ENCODE data around the gene AQP1. TPM values are rescaled to one million over a fixed set of nuclear protein-coding genes. Genes with fewer than 3 reads are reported as not detected.

The AQP1 gene
- polyA plus RNA-seq, 1 donor from 2014 or later, result 3.2 TPM

DNA sequence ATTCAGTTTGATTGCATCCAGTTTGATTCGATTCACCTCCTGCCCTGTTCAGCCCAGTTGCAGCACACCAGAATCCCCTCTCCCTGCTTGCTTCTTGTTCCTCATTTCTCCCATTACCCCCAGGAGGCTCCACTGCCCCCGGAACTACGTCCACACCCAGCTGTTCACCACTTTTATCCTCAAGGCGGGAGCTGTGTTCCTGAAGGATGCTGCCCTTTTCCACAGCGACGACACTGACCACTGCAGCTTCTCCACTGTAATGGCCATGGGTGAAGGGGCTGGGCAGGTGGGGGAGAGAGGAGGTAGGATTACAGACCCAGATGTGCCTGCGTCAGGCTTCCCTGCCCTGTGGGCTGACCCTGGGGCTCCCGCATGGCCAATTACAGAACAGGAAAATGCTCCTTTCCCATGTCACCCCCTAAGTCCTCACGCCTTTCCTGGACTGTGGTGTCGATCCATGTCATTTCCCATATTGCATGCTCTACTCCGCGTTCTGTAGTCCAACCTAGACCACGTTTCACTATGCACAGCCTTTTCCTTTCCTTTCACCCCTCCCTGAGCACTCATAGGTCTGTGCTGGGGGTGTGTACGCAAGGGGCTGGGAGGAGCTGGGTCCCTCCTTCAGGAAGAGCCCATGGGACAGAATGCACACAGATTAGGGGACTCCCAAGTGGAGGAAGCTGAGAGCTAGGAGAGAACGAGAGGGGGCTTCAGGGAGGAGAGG is 60.3 kb downstream of the AQP1 start:
- no peak overlapping the region for H3K4me2 ChIP-seq (ENCODE audit: low read length)
- no peak overlapping the region for H2AFZ ChIP-seq (ENCODE audit: low read depth, low read length)
- H4K20me1 ChIP-seq (ENCODE audit: insufficient read depth), result no peaks in the 10 kb centered on the region
- H3K9me3 ChIP-seq (ENCODE audit: low read length), result no peaks in the 10 kb centered on the region
- no peak overlapping the region for H3K9ac ChIP-seq (ENCODE audit: low read length)
- H3K27ac ChIP-seq (ENCODE audit: low read length), result no peak overlapping the region
- no peaks in the 10 kb centered on the region for H3K27me3 ChIP-seq (ENCODE audit: insufficient read depth, low read depth, low read length)
- TF ChIP-seq REST (IDR thresholded peaks at IDR 0.05; ENCODE audit: borderline replicate concordance) (no peak), MXI1 (conservative IDR thresholded peaks at IDR 0.05; ENCODE audit: poor library complexity, severe bottlenecking) (no peak), TAF1 (IDR thresholded peaks at IDR 0.05; ENCODE audit: low read depth) (no peak), SMC3 (conservative IDR thresholded peaks at IDR 0.05; ENCODE audit: poor library complexity) (no peak), EZH2 (IDR thresholded peaks at IDR 0.05; ENCODE audit: borderline replicate concordance, insufficient read depth, low read length, poor library complexity, severe bottlenecking) (no peak), RAD21 (conservative IDR thresholded peaks at IDR 0.05) (no peak), EP300 (conservative IDR thresholded peaks at IDR 0.05; ENCODE audit: poor library complexity, severe bottlenecking) (no peak), POLR2AphosphoS5 (IDR thresholded peaks at IDR 0.05) (no peak)
- TF ChIP-seq, protein P1, sequence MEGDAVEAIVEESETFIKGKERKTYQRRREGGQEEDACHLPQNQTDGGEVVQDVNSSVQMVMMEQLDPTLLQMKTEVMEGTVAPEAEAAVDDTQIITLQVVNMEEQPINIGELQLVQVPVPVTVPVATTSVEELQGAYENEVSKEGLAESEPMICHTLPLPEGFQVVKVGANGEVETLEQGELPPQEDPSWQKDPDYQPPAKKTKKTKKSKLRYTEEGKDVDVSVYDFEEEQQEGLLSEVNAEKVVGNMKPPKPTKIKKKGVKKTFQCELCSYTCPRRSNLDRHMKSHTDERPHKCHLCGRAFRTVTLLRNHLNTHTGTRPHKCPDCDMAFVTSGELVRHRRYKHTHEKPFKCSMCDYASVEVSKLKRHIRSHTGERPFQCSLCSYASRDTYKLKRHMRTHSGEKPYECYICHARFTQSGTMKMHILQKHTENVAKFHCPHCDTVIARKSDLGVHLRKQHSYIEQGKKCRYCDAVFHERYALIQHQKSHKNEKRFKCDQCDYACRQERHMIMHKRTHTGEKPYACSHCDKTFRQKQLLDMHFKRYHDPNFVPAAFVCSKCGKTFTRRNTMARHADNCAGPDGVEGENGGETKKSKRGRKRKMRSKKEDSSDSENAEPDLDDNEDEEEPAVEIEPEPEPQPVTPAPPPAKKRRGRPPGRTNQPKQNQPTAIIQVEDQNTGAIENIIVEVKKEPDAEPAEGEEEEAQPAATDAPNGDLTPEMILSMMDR (IDR thresholded peaks at IDR 0.05; ENCODE audit: poor library complexity, severe bottlenecking), result no peak
- no peaks in the 10 kb centered on the region for H3K36me3 ChIP-seq (ENCODE audit: insufficient read depth, low read length)
- H3K79me2 ChIP-seq (replicated peaks; ENCODE audit: insufficient read depth, low read length), result no peaks in the 10 kb centered on the region
- no peak overlapping the region for H3K4me3 ChIP-seq (ENCODE audit: low read length)
- H3K9me2 ChIP-seq (ENCODE audit: insufficient read depth, low read length), result no peaks in the 10 kb centered on the region
- H3F3A ChIP-seq (ENCODE audit: insufficient read depth, low read length, poor library complexity, severe bottlenecking), result no peaks in the 10 kb centered on the region

DNA sequence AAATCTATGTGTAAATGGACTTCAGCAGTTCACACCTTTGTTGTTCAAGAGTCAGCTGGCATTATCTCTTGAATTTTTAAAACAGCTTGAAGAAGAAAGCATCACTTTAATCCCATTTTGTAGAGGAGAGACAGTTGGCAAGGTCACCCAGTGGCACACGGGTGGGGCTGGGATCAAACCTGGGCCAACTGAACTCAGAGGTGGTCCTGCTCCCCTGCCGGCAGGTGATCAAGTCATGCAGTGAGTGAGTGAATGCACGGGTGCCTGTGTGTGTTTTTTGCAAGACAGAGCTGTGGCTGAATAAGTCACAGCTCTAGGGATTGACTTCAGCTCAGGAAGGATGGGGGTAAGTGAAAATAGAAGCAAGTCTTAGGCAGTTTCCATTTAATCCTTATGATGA is 61.6 kb downstream of the AQP1 start:
- Histone ChIP-seq H3K36me3 (ENCODE audit: insufficient read depth, low read length) (no peaks in the 10 kb centered on the region), H3K4me2 (ENCODE audit: low read length) (no peak overlapping the region), H3K9me2 (ENCODE audit: insufficient read depth, low read length) (no peaks in the 10 kb centered on the region), H3K27ac (ENCODE audit: low read length) (no peak overlapping the region), H2AFZ (ENCODE audit: low read depth, low read length) (no peak overlapping the region), H3K4me3 (ENCODE audit: low read length) (no peak overlapping the region), H3K9me3 (ENCODE audit: low read length) (no peaks in the 10 kb centered on the region), H4K20me1 (ENCODE audit: insufficient read depth) (no peaks in the 10 kb centered on the region), H3K9ac (ENCODE audit: low read length) (no peak overlapping the region), H3K79me2 (replicated peaks; ENCODE audit: insufficient read depth, low read length) (no peaks in the 10 kb centered on the region), H3K27me3 (ENCODE audit: insufficient read depth, low read depth, low read length) (no peaks in the 10 kb centered on the region), H3F3A (ENCODE audit: insufficient read depth, low read length, poor library complexity, severe bottlenecking) (no peaks in the 10 kb centered on the region)
- TF ChIP-seq, protein P1 (IDR thresholded peaks at IDR 0.05; ENCODE audit: poor library complexity, severe bottlenecking), result no peak
- no peak for TF ChIP-seq TAF1 (IDR thresholded peaks at IDR 0.05; ENCODE audit: low read depth)
- TF ChIP-seq EP300 (conservative IDR thresholded peaks at IDR 0.05; ENCODE audit: poor library complexity, severe bottlenecking), result no peak
- no peak for TF ChIP-seq POLR2AphosphoS5 (IDR thresholded peaks at IDR 0.05)
- no peak for TF ChIP-seq MXI1 (conservative IDR thresholded peaks at IDR 0.05; ENCODE audit: poor library complexity, severe bottlenecking)
